Erythroblast (primary cell): ENCODE data around the gene B4GALNT1.

ENCODE experiments used
- GATA1 ChIP-seq: IDR thresholded peaks from 2 replicates; pipeline ENCODE4 v1.6.1; 2011; ENCODE audit warnings: low read depth, mild to moderate bottlenecking, control low read depth, low read length, moderate library complexity
- POLR2A ChIP-seq: IDR thresholded peaks from 2 replicates; pipeline ENCODE4 v1.6.1; 2011; ENCODE audit warnings: mild to moderate bottlenecking, low read length

DNA sequence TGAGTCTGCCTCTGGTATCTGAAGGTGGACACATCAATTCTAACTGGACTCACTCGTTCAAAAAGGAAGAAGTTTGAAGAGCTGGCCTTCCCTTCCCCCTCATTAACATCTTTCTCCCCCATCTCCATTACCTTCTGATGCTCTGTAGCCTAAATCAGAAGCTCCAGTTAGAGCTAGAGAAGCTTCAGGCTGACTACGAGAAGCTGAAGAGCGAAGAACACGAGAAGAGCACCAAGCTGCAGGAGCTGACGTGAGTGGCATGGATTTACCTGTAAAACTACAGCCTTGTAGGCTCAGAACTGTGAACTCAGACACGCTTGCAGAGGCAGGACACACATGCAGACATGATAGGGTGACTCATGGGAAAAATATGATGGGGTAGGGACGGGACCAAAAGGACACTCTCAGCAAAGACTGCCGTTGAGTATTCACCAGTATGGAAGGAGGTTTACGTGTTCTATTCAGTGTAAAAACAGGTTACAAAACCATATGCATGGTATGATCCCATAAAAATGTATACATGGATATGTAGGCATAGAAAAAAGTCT lies 56.3 kb downstream of the B4GALNT1 start:
- TF ChIP-seq POLR2A (no peak), GATA1 (no peak)
